CD1c-positive myeloid dendritic cell (primary cell): ENCODE results near the gene GLIS2.
A peak's percentile ranks its signal among the peaks of the same experiment; 100 is the strongest.

Experiments
- DNase-seq: peaks from one replicate; pipeline ENCODE4 v3.0.0-alpha.2; 2016; ENCODE audit errors: extremely low spot score

GLIS2 gene

GRCh38 chr16:4319454-4320421 lies 3.9 kb downstream of the GLIS2 start:
- DNase-seq: no peak

- DNase-seq: no peak
Measured at GRCh38 chr16:4320571-4321137, 4.8 kb downstream of the GLIS2 start.

- no peak for DNase-seq
Measured at GRCh38 chr16:4321286-4322120, 5.6 kb downstream of the GLIS2 start.

- DNase-seq: no peak
Measured at GRCh38 chr16:4322121-4323052, 6.5 kb downstream of the GLIS2 start.

GRCh38 chr16:4323071-4323844 lies 7.4 kb downstream of the GLIS2 start:
- no peak for DNase-seq

GRCh38 chr16:4323845-4324488 lies 8.1 kb downstream of the GLIS2 start:
- DNase-seq: no peak

- no peak for DNase-seq
Measured at GRCh38 chr16:4324492-4325252, 8.8 kb downstream of the GLIS2 start.

GRCh38 chr16:4325253-4325758 lies 9.4 kb downstream of the GLIS2 start:
- peak; percentile 87 for DNase-seq

- DNase-seq: peak; percentile 30
Measured at GRCh38 chr16:4327386-4328045, 11.6 kb downstream of the GLIS2 start.

GRCh38 chr16:4328046-4328781 lies 12.3 kb downstream of the GLIS2 start:
- peak; percentile 75 for DNase-seq

GRCh38 chr16:4328782-4329775 lies 13.2 kb downstream of the GLIS2 start:
- DNase-seq: no peak

- peak; percentile 83 for DNase-seq
Measured at GRCh38 chr16:4330277-4330874, 14.5 kb downstream of the GLIS2 start.

- no peak for DNase-seq
Measured at GRCh38 chr16:4332083-4332482, 16.2 kb downstream of the GLIS2 start.

GRCh38 chr16:4332623-4333307 lies 16.9 kb downstream of the GLIS2 start:
- DNase-seq: no peak

GRCh38 chr16:4333308-4333638 lies 17.4 kb downstream of the GLIS2 start:
- no peak for DNase-seq
